BJ (cell line): ENCODE measurements around the gene DUSP16. TPM values are rescaled to one million over a fixed set of nuclear protein-coding genes. Genes with fewer than 3 reads are reported as not detected.

Experiments
- CTCF ChIA-PET: fragments of 350-600 bp; formaldehyde crosslinking; extraction: SDS; loops from one replicate; lab custom pipeline; 2021; ENCODE audit warnings: antibody characterized with exemption, inconsistent platforms; lab: Yijun Ruan, JAX
- POLR2A ChIA-PET: fragments of 300-600 bp; sonication (Branson Sonifier 250); formaldehyde crosslinking; extraction: SDS; loops from one replicate; lab custom pipeline; 2021; ENCODE audit warnings: antibody characterized with exemption; lab: Charles Lee
- DNase-seq: peaks from one replicate; pipeline ENCODE4 v3.0.0-alpha.2; 2011; ENCODE audit warnings: low read depth
- H3K27me3 ChIP-seq: 2 replicates; pipeline ENCODE4 v1.6.0; 2011; ENCODE audit warnings: low read length; ENCODE audit not compliant: control insufficient read depth, insufficient read depth
- H3K36me3 ChIP-seq: 2 replicates; pipeline ENCODE4 v1.5.1; 2011; ENCODE audit warnings: low read length; ENCODE audit not compliant: control insufficient read depth, insufficient read depth
- H3K4me3 ChIP-seq: 2 replicates; pipeline ENCODE4 v1.5.1; 2011; ENCODE audit warnings: low read depth, mild to moderate bottlenecking, control low read depth, low read length
- polyA plus RNA-seq: library from polyadenylated mRNA; depleted of rRNA; stranded (reverse); fragments of >200 nt; gene quantifications from 2 replicates; pipeline ENCODE4 v1.2.3, GENCODE V29; 2011
- TF ChIP-seq, protein P1 (sequence below): IDR thresholded peaks from 2 replicates; pipeline ENCODE4 v1.5.1; 2011; ENCODE audit warnings: low read depth, mild to moderate bottlenecking, control low read depth, inconsistent platforms, low read length, moderate library complexity; ENCODE audit not compliant: insufficient read depth

Gene DUSP16
- polyA plus RNA-seq, 1 experiment = 5.5 TPM

DNA sequence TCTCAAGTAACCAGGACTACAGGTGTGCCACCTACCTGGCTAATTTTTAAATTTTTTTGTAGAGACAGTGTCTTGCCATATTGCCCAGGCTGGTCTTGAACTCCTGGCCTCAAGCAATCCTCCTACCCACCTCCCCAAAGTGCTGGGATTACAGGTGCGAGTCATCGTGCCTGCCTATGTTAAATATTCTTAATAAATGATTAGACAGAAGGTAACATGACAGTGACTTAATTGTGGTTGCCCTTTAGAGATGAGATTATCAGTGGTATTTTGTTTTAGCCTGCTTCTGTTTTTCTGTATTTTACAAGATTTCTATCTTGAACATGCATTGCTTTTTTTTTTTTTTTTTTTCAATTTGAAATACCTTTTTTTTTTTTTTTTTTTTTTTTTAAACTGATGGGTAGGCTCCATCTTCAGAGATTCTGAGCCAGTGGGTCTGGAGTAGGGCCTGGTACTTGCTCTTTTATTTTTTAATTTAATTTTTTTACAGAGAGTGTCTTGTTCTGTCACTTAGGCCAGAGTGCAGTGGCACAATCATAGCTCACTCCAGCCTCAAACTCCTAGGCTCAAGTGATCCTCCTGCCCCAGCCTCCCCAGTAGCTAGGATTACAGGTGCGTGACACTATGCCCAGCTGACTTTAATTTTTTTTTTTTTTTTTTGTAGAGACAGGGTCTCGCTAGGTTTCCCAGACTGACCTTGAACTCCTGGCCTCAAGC is 117.3 kb downstream of the DUSP16 start:
- ChIA-PET CTCF (interaction anchor here (1.2 to 1.5 kb wide), 3 partner anchors 10 to 55 kb away, joined by 3 to 4 read pairs (median 3); no protein-coding TSS in a partner anchor), POLR2A (no interaction called here)
- TF ChIP-seq, protein P1, sequence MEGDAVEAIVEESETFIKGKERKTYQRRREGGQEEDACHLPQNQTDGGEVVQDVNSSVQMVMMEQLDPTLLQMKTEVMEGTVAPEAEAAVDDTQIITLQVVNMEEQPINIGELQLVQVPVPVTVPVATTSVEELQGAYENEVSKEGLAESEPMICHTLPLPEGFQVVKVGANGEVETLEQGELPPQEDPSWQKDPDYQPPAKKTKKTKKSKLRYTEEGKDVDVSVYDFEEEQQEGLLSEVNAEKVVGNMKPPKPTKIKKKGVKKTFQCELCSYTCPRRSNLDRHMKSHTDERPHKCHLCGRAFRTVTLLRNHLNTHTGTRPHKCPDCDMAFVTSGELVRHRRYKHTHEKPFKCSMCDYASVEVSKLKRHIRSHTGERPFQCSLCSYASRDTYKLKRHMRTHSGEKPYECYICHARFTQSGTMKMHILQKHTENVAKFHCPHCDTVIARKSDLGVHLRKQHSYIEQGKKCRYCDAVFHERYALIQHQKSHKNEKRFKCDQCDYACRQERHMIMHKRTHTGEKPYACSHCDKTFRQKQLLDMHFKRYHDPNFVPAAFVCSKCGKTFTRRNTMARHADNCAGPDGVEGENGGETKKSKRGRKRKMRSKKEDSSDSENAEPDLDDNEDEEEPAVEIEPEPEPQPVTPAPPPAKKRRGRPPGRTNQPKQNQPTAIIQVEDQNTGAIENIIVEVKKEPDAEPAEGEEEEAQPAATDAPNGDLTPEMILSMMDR = no peak
- Histone ChIP-seq H3K27me3 (no peaks in the 10 kb centered on the region), H3K4me3 (no peak overlapping the region), H3K36me3 (no peaks in the 10 kb centered on the region)
- DNase-seq = no peak

DNA sequence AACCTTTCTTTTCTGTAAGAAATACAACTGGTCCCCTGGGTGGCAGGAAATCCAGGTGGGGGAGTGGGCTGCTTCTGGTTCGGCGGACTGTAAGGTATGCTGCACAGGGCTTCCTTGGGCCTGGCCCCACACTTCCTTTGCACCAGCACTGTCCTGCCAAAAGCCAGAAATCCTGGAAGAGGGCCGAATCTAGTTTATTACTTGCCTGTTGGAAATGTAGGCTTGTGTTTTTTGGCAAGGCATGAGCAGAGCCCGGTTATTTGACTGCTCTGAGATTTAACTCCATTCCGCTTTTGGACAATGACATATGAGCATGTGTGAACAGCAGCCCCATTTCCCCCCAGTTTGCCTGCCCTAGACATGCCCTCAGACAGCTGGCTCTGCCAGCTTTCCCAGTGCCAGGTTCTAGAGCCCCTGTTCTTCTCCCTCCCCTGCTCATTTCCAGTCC is 119.2 kb downstream of the DUSP16 start:
- CTCF ChIA-PET = interaction anchor here (1.5 kb wide), 1 partner anchor 9 kb away, joined by 4 read pairs; no protein-coding TSS in a partner anchor
- DNase-seq = no peak
- POLR2A ChIA-PET = no interaction called here
- TF ChIP-seq, protein P1 = no peak
- H3K27me3 ChIP-seq = no peaks in the 10 kb centered on the region
- H3K36me3 ChIP-seq = no peaks in the 10 kb centered on the region
- no peak overlapping the region for H3K4me3 ChIP-seq

- no peak for DNase-seq
- ChIA-PET CTCF (no interaction called here), POLR2A (interaction anchor here (0.5 kb wide), 1 partner anchor 229 kb away, joined by 3 read pairs; no protein-coding TSS in a partner anchor)
- no peak overlapping the region for H3K4me3 ChIP-seq
- H3K27me3 ChIP-seq = no peaks in the 10 kb centered on the region
- TF ChIP-seq, protein P1 = no peak
- H3K36me3 ChIP-seq = no peaks in the 10 kb centered on the region
These were observed 120.1 kb downstream of the DUSP16 start for GRCh38 chr12:12442548-12443071.

DNA sequence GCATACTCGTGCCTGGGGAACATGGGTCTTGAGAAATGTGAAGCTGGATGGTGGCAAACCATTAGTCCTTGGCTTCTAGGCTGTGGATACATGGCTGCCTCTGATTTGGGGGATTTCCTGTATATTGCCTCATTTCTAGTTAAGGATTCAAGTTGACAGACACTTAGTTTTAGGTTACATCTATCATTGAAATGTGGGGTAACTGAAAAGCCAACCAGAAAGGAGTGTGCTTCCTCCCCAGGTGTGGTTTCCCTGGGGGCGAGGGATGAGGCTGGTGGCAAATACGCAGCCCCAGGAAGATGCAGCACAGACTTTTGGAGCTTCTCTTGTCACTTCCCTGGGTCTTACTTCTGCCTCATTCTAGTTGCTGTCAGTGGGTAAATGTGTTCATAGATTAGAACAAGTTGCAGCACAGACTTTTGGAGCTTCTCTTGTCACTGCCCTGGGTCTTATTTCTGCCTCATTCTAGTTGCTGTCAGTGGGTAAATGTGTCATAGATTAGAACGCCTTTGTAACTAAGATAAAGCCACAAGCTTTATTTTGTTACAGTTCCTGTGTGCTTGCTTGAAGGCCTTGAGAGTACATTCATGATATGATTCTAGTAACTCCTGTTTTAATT is 120.7 kb downstream of the DUSP16 start:
- ChIA-PET CTCF (interaction anchor here (1.0 kb wide), 1 partner anchor 64 kb away, joined by 3 read pairs; no protein-coding TSS in a partner anchor), POLR2A (interaction anchor here (0.5 kb wide), 1 partner anchor 229 kb away, joined by 3 read pairs; no protein-coding TSS in a partner anchor)
- DNase-seq = no peak
- Histone ChIP-seq H3K4me3 (no peak overlapping the region), H3K27me3 (no peaks in the 10 kb centered on the region), H3K36me3 (no peaks in the 10 kb centered on the region)
- TF ChIP-seq, protein P1 = no peak

- ChIA-PET CTCF (interaction anchor here (1.0 kb wide), 1 partner anchor 64 kb away, joined by 3 read pairs; no protein-coding TSS in a partner anchor), POLR2A (no interaction called here)
- DNase-seq = no peak
- H3K4me3 ChIP-seq = no peak overlapping the region
- no peaks in the 10 kb centered on the region for H3K27me3 ChIP-seq
- TF ChIP-seq, protein P1 = no peak
- no peaks in the 10 kb centered on the region for H3K36me3 ChIP-seq
These were observed 121.2 kb downstream of the DUSP16 start for GRCh38 chr12:12441429-12441807.
